Frontal cortex (tissue), 4 donors: ENCODE measurements around the gene DHX9. TPM values are rescaled to one million over a fixed set of nuclear protein-coding genes. Genes with fewer than 3 reads are reported as not detected.

Experiments used
- DNase-seq, 2 donors: peaks; one replicate each; pipeline ENCODE4 v3.0.0; 2012; ENCODE audit warnings: low spot score in 2 of 2
- FAIRE-seq: peaks from 2 replicates; lab custom pipeline; 2012; peaks lifted over from hg19 to GRCh38; lab: Jason Lieb, UNC
- total RNA-seq: library from RNA; depleted of rRNA; stranded (reverse); fragments of >200 nt; gene quantifications from one replicate; pipeline ENCODE4 v1.2.3, GENCODE V29; 2014
- donor health status: control.
- donor health status: control.
- donor health status: control.

DHX9 gene
- total RNA-seq, 1 donor from 2014 or later: 257 TPM

DNA sequence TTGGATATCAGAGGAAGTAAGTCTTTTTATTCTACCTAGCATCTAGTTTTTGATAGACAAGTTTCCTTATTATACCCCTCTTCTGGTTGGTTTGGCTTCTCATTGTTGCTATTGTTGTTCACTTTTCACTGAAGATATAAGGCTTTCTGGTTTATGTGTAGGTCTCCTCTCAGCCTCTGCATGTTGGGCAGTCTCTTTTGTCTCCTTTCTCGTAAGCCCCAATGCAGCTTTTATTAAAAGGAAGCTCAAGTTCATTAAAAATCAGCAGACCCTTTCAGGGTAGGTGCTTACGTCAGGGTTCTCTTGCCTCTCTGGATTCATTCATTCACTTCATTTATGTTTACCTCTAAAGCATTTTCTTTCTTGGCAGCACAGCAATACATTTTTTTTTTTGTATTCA lies 4.8 kb upstream of the DHX9 start:
- DNase-seq (no peak), FAIRE-seq (no peak)

DNA sequence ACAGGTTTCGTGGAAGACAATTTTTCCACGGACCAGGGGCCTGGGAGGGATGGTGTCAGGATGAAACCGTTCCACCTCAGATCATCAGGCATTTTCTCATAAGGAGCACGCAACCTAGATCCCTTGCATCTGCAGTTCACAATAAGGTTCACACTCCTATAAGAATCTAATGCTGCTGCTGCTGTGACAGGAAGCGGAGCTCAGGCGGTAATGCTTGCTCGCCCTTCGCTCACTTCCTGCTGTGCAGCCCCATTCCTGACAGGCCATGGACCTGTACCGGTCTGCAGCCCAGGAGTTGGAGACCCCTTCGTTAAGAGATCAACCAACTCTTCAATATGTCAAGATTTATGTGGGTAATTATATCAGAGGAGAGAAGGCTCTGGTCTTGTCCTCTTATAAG lies 3.3 kb upstream of the DHX9 start:
- FAIRE-seq (no peak), DNase-seq (no peak)

DNA sequence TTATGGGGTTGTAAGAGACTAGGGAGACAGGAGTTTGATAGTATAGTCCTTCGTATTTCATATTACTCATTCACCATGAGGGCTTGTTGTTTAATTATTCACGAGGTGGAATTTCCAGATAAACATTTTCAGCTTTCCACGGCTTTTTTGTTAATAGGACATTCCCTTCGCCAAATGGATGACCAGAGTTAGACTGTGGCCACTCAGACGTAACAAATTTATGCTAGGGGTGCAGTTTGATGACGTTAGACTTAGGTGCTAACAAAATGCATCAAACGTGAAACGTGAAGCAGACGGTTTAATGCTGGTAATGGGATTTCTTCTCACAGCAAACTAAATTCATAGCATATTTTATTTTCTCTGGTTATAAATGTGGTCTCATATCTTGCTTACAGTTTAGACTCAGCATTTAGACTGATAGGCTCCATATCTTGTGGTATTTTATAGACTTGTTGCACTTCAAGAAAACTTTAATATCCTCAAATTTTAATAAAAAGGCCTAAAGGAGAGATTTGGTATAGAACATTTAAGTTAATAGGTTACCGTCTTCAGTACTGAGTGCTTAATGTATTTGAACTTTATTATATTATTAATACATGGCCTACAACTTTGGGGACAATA lies 2.3 kb downstream of the DHX9 start:
- no peak for DNase-seq
- FAIRE-seq: no peak

DNA sequence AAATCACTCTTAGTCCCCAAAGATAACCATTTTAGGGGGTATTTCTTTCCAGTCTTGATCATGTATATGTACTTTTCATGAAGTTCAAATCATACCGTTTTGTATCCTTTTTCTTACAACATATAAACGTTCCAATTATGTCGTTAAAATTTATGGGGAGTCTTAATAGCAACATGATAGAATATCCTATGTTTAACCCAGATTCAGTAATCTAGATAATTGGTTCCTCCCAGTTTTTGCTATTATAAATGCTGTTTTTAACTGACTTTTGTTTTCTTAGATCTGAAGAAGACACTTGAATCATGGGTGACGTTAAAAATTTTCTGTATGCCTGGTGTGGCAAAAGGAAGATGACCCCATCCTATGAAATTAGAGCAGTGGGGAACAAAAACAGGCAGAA lies 3.1 kb downstream of the DHX9 start:
- DNase-seq (no peak), FAIRE-seq (no peak)

DNA sequence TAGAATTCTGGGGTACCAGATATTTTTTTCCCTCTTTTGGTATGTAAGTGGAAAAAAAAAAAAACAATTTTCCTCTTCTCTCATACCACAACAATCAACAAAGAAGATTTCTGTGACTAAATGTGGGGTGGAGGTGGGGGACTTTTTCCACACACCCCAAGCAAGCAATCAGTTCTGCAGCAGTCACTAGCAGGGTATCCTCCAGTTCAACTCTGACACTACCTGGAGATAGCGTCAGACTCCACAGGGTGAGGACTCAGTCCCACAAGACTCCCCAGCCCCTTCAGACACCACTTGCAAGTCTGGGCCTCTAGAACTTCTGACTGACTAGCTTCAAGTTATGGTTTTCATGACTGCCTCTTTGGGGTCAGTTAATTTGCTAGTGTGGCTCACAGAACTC lies 6.2 kb downstream of the DHX9 start:
- DNase-seq (no peak), FAIRE-seq (no peak)

DNA sequence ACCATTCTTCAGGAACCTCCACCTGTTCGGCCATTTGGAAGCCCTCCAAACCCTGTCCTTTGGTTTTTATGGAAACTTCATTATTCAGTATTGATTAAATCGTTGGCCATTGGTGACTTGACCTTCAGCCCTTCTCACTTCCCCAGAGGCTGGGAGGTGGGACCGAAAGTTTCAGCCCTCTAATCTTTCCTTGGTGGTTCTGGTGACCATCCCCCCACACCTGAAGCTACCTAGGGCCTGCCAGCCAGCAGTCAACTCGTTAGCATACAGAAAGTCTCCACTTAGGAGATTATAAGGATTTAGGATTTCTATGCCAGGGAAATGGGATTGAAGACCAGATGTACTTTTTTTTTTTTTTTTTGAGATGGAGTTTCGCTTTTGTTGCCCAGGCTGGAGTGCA lies 6.7 kb downstream of the DHX9 start:
- FAIRE-seq: no peak
- DNase-seq: no peak

DNA sequence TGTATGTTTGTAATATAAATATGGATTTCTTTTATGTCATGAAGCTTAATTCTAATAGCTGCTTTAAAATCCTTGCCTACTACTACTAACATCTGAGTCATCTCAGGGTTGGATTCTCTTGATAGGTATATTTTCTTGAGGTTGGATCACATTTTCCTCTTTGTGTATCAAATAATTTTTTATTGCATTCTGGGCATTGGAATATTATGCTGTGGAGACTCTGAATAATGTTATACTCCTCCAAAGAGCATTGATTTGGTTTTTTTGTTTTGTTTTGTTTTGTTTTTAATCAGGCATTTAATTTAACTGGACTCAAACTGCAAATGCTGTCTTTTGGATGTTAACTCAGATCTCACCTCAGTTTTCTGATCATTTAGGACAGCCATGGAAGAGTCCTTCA lies 8.0 kb downstream of the DHX9 start:
- no peak for DNase-seq
- FAIRE-seq: no peak

DNA sequence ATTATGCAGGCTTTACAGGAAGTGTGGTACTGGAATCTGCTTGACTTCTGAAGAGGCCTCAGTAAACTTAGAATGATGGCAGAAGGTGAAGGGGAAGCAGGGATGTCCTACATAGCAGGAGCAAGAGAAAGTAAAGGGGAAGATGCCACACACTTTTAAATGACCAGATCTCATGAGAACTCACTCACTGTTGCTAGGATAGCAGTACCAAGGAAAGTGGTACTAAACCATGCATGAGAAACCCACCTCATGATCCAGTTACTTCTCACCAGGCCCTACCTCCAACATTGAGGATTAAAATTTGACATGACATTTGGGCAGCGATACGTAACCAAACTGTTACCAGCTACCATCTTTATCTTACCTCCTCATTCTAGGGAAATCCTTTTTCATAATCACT lies 9.6 kb downstream of the DHX9 start:
- no peak for FAIRE-seq
- no peak for DNase-seq

DNA sequence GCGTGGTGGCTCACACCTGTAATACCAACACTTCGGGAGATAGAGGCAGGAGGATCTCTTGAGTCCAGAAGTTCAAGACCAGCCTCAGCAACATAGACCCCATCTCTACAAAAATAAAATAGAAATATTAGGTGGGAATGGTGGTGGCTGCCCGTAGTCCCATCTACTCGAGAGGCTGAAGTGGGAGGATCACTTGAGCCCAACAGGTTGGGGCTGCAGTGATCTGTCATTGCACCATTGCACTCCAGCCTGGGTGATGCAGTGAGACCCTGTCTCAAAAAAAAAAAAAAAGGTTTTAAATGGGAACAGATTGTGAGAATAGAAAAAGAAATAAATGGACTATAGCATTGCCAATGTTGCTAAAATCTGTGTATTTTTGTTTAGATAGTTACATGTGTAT lies 11.2 kb downstream of the DHX9 start:
- no peak for DNase-seq
- FAIRE-seq: no peak

DNA sequence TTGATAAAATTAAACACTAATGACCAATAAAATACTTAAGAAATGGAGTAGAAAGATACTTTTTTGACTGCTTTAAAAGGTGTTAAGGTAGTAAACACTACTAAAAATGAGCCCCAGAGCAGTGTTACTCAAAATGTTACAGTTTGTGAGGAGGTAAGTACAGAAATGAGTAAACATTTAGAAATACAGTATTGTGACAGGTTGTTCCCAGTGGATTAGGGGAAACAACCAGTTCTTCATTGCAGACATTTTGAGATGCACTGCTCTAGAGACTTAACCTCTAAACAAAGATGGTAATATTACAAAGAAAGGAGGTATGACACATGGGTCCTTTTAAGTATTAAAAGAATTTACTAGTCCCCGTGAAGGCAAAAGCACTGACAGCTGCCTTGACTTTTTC lies 12.7 kb downstream of the DHX9 start:
- FAIRE-seq (no peak), DNase-seq (no peak)

DNA sequence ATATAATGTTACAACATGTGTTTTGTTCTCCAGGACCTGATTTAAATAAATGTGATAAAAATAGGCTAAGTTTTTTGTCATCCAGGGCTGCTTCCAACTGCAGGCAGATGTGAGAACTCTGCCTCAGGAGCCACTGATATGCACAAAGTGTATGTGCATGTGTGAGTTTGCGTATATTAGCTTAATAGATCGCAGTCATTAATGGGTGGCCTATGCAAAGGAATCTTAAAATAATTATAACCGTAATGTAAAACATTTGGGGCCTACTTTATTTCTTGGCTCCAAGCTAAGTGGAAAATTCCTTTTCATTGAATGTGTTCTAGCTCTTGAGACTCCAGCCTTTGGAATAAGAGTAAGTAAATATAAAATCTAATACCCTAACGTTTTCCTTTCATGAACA lies 16.8 kb downstream of the DHX9 start:
- FAIRE-seq (no peak), DNase-seq (no peak)

DNA sequence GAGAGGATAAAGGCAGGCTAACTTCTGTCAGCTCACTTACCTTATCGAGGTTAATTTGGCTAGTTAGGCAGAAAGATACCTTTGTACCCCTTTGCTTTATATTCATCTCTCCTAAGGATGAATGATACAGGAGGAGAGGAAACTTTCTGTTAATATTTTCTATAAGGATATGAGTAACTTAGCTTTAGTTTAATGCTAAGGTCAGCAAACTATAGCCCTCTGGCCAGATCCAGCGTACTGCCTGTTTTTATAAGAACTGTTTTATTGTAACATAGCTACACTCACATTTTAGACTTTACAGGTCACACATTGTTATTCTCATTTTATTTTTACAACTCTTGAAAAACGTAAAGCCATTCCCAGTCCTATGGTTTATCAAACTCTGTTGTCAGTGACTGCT lies 18.1 kb downstream of the DHX9 start:
- FAIRE-seq (no peak), DNase-seq (no peak)

DNA sequence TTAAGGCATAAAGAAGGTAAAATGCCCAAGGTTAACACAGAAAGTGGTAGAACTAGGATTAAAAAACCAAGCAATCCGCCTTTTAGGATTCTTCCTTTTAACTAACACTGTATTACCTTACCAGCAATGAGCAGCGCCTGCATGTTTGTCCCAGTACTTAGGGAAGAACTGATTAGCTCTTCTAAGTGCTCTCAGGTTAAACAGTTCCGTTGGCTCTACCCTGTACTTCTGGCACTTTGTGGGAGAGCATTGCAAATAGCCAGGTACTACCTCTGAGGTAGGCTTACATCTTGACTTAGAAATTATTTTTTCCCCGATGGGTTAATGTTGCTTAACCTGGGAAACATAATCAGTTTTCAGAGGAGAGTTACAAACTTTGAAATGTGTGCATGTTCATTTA lies 21.5 kb downstream of the DHX9 start:
- FAIRE-seq (no peak), DNase-seq (no peak)

DNA sequence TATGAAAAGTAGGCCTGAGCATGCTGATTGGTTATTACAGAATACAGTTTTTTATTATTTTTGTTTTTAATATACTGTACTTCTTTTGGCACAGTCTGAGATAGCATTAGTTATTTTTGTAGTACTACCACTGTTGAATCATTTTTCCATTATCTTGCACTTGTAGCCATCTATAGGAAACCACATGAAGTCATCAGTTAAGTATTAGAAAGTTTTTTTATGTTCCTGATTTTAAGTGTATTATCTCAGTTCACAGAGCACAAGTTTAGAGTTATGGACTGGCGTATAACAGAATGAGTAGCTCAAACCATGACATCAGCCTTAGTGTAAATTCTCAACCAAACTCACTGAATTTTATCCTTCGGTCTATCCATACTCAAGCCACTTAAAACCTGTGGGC lies 22.8 kb downstream of the DHX9 start:
- FAIRE-seq: no peak
- DNase-seq: no peak

DNA sequence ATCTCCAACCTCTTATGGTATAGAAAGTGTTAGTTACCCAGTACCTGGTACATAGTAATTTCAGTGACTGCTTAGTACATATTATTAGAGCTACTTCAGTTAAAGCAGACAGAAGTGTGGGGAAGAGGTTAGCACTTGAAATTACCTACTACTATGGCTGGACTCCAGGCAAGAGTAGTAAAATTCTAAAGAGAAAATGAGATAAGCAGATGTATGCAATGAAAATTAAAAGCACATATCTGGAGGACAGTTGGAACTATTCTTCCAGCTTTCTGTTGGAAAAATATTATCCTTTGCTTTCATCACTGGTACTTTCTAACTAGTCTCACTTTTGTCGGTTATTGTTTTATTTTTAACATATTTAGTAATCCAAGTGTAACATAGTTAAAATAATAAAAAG lies 23.7 kb downstream of the DHX9 start:
- DNase-seq (no peak), FAIRE-seq (no peak)

DNA sequence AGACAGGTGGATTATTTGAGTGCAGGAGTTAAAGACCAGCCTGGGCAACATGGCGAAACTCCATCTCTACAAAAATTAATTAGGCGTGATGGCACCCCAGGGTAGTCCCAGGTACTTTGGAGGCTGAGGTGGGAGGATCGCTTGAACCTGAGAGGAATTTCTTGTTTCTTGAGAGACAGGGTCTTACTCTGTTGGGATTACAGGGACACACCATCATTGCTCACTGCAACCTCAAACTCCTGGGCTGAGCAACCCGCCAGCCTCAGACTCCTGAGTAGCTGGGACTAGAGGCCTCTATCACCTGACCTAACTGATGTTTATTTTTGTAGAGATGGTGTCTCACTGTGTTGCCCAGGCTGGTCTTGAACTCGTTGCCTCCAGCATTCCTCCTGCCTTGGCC lies 24.8 kb downstream of the DHX9 start:
- DNase-seq (no peak), FAIRE-seq (no peak)

DNA sequence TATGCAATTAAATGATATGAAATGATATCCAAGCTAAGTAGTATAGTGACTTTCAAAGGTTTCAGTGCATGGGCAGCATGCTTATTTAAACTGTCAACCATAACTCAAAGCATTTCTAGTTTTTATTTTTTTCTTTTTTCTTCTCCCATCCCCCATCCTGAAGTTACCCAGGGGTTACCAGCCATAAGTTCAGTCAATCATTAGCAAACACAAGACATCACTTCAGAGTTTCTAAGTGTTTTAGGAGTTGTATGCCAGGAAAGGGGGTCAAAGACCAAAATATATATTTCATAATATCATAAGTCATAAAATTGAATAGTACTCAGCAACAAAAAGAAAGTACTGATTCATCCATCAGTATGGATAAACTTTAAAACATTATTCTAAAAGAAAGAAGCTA lies 28.7 kb downstream of the DHX9 start:
- no peak for FAIRE-seq
- DNase-seq: no peak

DNA sequence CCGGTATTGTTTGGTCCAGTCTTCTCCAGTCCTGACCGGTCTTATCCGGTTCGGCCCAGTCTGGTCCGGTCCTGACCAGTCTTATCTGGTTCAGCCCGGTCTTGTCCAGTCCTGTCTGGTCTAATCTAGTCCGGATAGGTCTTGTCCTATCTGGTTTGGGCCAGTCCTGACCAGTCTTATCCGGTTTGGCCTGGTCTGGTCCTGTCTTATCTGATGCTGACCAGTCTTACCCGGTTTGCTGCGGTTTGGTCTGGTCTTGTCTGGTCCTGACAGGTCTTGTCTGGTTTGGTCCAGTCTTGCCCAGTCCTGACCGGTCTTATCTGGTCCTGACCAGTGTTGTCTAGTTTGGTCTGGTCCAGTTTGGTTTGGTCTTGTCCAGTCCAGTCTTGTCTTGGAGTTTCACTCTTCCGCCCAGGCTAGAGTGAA lies 30.1 kb downstream of the DHX9 start:
- no peak for DNase-seq

DNA sequence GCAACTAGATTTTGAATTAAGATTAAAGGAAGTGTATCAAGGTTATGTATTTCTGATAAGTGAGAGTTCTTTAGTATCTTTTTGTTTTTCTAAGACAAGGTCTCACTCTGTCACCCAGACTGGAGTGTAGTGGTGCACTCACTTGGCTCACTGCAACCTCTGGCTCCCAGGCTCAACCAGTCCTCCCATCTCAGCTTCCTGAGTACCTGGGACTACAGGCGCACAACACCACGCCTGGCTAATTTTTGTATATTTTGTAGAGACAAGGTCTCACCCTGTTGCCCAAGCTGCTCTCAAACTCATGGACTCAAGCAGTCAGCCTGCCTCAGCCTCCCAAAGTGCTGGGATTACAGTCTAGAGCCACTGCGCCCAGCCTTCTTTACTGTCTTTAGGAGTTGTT lies 33.7 kb downstream of the DHX9 start:
- FAIRE-seq (no peak), DNase-seq (no peak)

More for the DNA sequence above, 30.1 kb downstream of the DHX9 start:
- FAIRE-seq: no peak

DNA sequence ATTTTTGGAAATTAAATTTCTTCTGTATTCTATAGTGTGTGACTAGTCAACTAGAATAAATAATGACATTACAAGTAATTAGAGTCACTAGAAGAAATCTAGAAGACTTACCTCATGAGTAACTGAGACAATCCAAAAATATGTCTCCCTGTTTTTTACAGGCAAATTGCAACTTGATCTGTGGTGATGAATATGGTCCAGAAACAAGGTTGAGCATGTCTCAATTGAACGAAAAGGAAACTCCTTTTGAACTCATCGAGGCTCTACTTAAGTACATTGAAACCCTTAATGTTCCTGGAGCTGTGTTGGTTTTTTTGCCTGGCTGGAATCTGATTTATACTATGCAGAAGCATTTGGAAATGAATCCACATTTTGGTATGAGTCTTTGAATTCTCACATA lies 36.7 kb downstream of the DHX9 start:
- FAIRE-seq (no peak), DNase-seq (no peak)

DNA sequence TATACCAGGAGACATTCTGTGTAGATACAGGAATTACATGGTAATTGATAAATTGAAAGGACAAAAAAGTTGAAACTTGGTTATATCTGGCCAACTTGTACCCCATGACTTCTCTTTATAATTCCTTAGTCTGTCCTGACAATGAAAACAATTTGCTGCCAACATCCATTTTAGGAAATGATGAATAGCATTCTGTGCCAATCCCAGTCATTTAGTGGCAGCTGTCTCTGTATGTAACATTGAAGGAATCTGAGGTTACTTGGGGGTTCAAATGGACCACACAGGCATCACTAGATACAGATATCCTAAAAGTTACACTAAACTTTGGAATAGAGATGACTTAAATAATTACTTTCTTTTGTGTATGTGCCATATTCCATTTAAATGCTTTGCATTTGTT lies 38.2 kb downstream of the DHX9 start:
- DNase-seq (no peak), FAIRE-seq (no peak)

DNA sequence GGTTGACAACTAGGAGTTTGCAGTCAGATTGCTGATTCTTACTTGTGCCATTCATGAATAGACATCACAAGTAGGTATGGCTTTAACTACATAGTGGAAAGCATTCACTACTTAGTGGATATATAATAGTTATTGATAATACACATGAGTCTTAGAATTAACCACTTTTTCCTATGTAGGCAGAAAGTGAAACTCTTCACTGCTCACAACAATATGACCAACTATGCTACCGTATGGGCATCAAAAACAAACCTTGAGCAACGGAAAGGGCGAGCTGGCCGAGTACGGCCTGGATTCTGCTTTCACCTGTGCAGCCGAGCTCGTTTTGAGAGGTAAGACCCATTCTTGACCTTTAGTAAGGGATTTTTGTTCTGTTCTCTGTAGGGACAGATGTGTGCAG lies 38.7 kb downstream of the DHX9 start:
- FAIRE-seq (no peak), DNase-seq (no peak)

DNA sequence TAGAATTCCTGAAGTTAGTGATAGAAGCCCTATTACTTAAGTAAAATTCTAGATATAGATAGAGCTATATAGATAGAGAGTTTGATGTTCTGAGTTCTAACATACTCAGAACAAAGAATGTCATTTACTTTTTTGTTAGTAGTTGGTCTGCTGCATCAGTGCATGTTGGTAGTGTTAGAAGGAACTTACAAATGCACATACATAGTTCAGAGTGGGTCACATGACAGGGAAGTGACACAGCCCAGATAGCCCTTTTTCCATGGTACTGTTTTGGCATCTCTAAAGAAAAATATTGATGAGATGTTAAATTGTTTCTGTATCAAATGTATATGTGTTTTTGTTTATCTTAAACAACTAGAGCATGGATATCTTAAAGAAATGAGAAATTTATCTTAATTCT lies 45.7 kb downstream of the DHX9 start:
- FAIRE-seq: no peak

More for the DNA sequence above, 45.7 kb downstream of the DHX9 start:
- no peak for DNase-seq
